ENCODE measurements around the gene LEKR1.

DNA sequence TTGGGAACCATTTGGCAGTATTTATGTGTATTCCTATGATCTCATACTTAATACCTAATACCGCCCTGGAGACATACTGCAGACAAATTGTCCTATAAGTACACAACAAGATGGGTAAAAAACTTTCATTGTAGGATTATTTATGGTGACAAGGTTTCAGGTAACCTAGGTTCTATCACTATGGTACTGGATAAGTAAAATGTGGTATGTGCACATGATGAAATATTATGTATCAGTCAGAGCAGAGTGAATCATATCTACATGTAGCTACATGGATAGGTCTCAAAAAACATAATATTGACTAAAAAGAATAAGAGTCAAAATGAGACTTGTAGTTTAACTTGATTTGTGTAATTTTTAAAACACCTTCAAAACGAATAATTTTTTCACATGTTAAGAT is 147.8 kb downstream of the LEKR1 start:
- TF ChIP-seq CTCF (IDR thresholded peaks at IDR 0.05) (no peak), POLR2A (IDR thresholded peaks at IDR 0.05) (no peak)
